Pulmonary artery endothelial cell (primary cell): ENCODE measurements around the gene MGAT3. TPM values are rescaled to one million over a fixed set of nuclear protein-coding genes. Genes with fewer than 3 reads are reported as not detected.
A peak's percentile ranks its signal among the peaks of the same experiment; 100 is the strongest.
"Not testable (repeated sequence)": the region's sequence is repeated elsewhere in the genome, so short reads cannot be mapped to it uniquely, and the experiment has no call there.

Experiments
- DNase-seq: peaks from one replicate; pipeline ENCODE4 v3.0.0-alpha.2; 2011; ENCODE audit warnings: low read depth, low spot score
- total RNA-seq: library from RNA; depleted of rRNA; stranded (reverse); fragments of >200 nt; gene quantifications from 2 replicates; pipeline ENCODE4 v1.2.3, GENCODE V29; 2014

The MGAT3 gene
- total RNA-seq, 1 donor from 2014 or later = not detected

GRCh38 chr22:39490135-39490798, 33.5 kb downstream of the MGAT3 start:
- DNase-seq = no peak

- no peak for DNase-seq
Observed at GRCh38 chr22:39490966-39491680, 34.3 kb downstream of the MGAT3 start.

- DNase-seq = no peak
Observed at GRCh38 chr22:39491696-39492095, 34.9 kb downstream of the MGAT3 start.

GRCh38 chr22:39492186-39492585, 35.4 kb downstream of the MGAT3 start:
- no peak for DNase-seq

GRCh38 chr22:39493759-39494158, 36.9 kb downstream of the MGAT3 start:
- no peak for DNase-seq

- DNase-seq = no peak
Observed at GRCh38 chr22:39494471-39495120, 37.8 kb downstream of the MGAT3 start.

GRCh38 chr22:39496131-39496838, 39.5 kb downstream of the MGAT3 start:
- no peak for DNase-seq

- DNase-seq = no peak
Observed at GRCh38 chr22:39497429-39497828, 40.6 kb downstream of the MGAT3 start.

GRCh38 chr22:39498368-39498767, 41.6 kb downstream of the MGAT3 start:
- DNase-seq = no peak

- no peak for DNase-seq
Observed at GRCh38 chr22:39498802-39499201, 42.0 kb downstream of the MGAT3 start.

- no peak for DNase-seq
Observed at GRCh38 chr22:39500101-39500500, 43.3 kb downstream of the MGAT3 start.

- DNase-seq = no peak
Observed at GRCh38 chr22:39501644-39502108, 44.9 kb downstream of the MGAT3 start.

GRCh38 chr22:39502109-39502788, 45.4 kb downstream of the MGAT3 start, which contains the start of gene MIEF1:
Gene MIEF1, plus strand, starts transcription at chr22:39502290. Its CDS starts 9,005 bp downstream, at chr22:39511295.
- peak; percentile 71 for DNase-seq

- DNase-seq = no peak
Observed at GRCh38 chr22:39502789-39503409, 46.1 kb downstream of the MGAT3 start.

- DNase-seq = no peak
Observed at GRCh38 chr22:39503630-39504029, 46.8 kb downstream of the MGAT3 start.

GRCh38 chr22:39504071-39504470, 47.3 kb downstream of the MGAT3 start:
- no peak for DNase-seq

GRCh38 chr22:39507021-39507420, 50.2 kb downstream of the MGAT3 start:
- not testable (repeated sequence) for DNase-seq

GRCh38 chr22:39508393-39508792, 51.6 kb downstream of the MGAT3 start:
- DNase-seq = no peak

GRCh38 chr22:39510529-39511149, 53.8 kb downstream of the MGAT3 start:
- no peak for DNase-seq

- DNase-seq = no peak
Observed at GRCh38 chr22:39511226-39511625, 54.4 kb downstream of the MGAT3 start.
